ENCODE data around the gene MORC3.
"Not testable (repeated sequence)": the region's sequence is repeated elsewhere in the genome, so short reads cannot be mapped to it uniquely, and the experiment has no call there.

MORC3 gene

GRCh38 chr21:36306872-36307534, 13.0 kb upstream of the MORC3 start:
- no peaks in the 10 kb centered on the region for H3K27me3 ChIP-seq (ENCODE audit: control insufficient read depth, insufficient read depth, low read length)

DNA sequence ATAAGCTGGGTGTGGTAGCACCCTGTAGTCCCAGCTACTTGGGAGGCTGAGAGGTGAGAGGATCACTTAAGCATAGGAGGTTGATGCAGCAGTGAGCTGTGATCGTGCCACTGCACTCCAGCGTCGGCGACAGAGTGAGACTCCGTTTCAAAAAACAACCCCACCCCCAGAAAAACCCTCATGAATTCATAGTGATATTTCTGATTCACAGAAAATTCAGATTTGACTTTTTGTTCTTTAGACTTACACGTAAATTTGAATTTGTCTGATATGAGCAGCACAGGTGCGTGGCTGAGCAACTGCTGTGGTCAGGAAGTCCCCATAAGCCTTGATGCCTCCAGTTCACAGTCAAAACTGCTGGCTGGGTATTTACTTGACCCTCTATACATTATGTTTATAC, 10.0 kb upstream of the MORC3 start:
- Histone ChIP-seq H3K9ac (ENCODE audit: low read depth, low read length) (no peak overlapping the region), H3K36me3 (ENCODE audit: control insufficient read depth, insufficient read depth, low read length) (no peaks in the 10 kb centered on the region), H3K27ac (ENCODE audit: low read depth, low read length) (no peak overlapping the region), H3K27me3 (ENCODE audit: control insufficient read depth, insufficient read depth, low read length) (no peaks in the 10 kb centered on the region), H3K4me1 (ENCODE audit: control insufficient read depth, insufficient read depth, low read length) (no peaks in the 10 kb centered on the region), H3K4me3 (ENCODE audit: low read depth, low read length) (no peak overlapping the region), H3K9me3 (ENCODE audit: control insufficient read depth, insufficient read depth, low read length) (0 out of 2 replicates have a peak, but pooled peaks cover 3% of the 10 kb centered on the region)

More at GRCh38 chr21:36306872-36307534, 13.0 kb upstream of the MORC3 start:
- H3K4me3 ChIP-seq (ENCODE audit: low read depth, low read length): no peak overlapping the region
- H3K9ac ChIP-seq (ENCODE audit: low read depth, low read length): no peak overlapping the region
- H3K4me1 ChIP-seq (ENCODE audit: control insufficient read depth, insufficient read depth, low read length): no peaks in the 10 kb centered on the region
- H3K27ac ChIP-seq (ENCODE audit: low read depth, low read length): peak overlapping the region; percentile 85
- H3K9me3 ChIP-seq (ENCODE audit: control insufficient read depth, insufficient read depth, low read length): 0 out of 2 replicates have a peak, but pooled peaks cover 3% of the 10 kb centered on the region
- no peaks in the 10 kb centered on the region for H3K36me3 ChIP-seq (ENCODE audit: control insufficient read depth, insufficient read depth, low read length)

DNA sequence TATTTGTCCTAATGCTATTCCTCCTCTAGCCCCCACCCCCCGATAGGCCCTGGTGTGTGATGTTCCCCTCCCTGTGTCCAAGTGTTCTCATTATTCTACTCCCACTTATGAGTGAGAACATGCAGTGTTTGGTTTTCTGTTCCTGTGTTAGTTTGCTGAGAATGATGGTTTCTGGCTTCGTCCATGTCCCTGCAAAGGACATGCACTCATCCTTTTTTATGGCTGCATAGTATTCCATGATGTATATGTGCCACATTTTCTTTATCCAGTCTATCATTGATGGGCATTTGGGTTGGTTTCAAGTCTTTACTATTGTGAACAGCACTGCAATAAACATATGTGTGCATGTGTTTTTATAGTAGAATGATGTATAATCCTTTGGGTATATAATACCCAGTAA, 6.6 kb upstream of the MORC3 start:
- H3K27me3 ChIP-seq (ENCODE audit: control insufficient read depth, insufficient read depth, low read length); H3K36me3 ChIP-seq (ENCODE audit: control insufficient read depth, insufficient read depth, low read length); H3K4me3 ChIP-seq (ENCODE audit: low read depth, low read length); H3K4me1 ChIP-seq (ENCODE audit: control insufficient read depth, insufficient read depth, low read length); H3K9me3 ChIP-seq (ENCODE audit: control insufficient read depth, insufficient read depth, low read length); H3K9ac ChIP-seq (ENCODE audit: low read depth, low read length); H3K27ac ChIP-seq (ENCODE audit: low read depth, low read length): not testable (repeated sequence)

- not testable (repeated sequence) for H3K9me3 ChIP-seq (ENCODE audit: control insufficient read depth, insufficient read depth, low read length); H3K27me3 ChIP-seq (ENCODE audit: control insufficient read depth, insufficient read depth, low read length); H3K27ac ChIP-seq (ENCODE audit: low read depth, low read length); H3K4me3 ChIP-seq (ENCODE audit: low read depth, low read length); H3K9ac ChIP-seq (ENCODE audit: low read depth, low read length); H3K4me1 ChIP-seq (ENCODE audit: control insufficient read depth, insufficient read depth, low read length); H3K36me3 ChIP-seq (ENCODE audit: control insufficient read depth, insufficient read depth, low read length)
Measured at GRCh38 chr21:36316045-36316444, 4.0 kb upstream of the MORC3 start.

DNA sequence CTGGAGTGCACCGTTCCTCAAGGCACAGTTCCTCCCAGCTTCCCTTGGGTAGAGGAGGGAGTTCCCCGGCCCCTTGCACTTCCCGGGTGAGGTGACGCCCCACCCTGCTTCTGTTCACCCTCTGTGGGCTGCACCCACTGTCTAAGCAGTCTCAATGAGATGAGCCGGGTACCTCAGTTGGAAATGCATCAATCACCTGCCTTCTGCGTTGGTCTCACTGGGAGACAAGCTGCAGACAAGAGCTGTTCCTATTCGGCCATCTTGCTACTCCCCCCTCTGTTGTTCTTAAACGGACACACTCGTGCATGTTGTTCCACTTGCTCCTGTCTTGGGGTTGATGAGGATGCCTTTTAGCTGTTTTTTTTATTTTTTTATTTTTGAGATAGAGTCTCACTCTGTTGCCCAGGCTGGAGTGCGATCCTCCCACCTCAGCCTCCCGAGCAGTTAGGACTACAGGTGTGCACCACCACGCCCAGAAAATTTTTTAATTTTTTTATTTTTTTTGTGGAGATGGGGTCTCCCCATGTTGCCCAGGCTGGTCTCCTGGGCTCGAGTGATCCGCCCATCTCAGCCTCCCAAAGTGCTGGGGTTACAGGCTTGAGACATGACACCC, 3.0 kb upstream of the MORC3 start:
- no peak overlapping the region for H3K27ac ChIP-seq (ENCODE audit: low read depth, low read length)
- no peaks in the 10 kb centered on the region for H3K9me3 ChIP-seq (ENCODE audit: control insufficient read depth, insufficient read depth, low read length)
- no peak overlapping the region for H3K4me3 ChIP-seq (ENCODE audit: low read depth, low read length)
- no peaks in the 10 kb centered on the region for H3K27me3 ChIP-seq (ENCODE audit: control insufficient read depth, insufficient read depth, low read length)
- H3K36me3 ChIP-seq (ENCODE audit: control insufficient read depth, insufficient read depth, low read length): no peaks in the 10 kb centered on the region
- H3K4me1 ChIP-seq (ENCODE audit: control insufficient read depth, insufficient read depth, low read length): peaks cover 7% of the 10 kb centered on the region
- H3K9ac ChIP-seq (ENCODE audit: low read depth, low read length): no peak overlapping the region

DNA sequence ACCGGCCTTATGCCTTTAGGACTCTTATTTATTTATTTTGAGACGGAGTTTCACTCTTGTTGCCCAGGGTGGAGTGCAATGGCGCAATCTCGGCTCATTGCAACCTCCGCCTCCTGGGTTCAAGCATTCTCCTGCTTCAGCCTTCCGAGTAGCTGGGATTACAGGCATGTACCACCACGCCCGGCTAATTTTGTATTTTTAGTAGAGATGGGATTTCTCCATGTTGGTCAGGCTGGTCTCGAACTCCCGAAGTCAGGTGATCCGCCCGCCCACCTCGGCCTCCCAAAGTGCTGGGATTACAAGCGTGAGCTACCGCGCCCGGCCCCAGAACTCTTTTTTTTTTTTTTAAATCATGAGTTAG, 611 bp upstream of the MORC3 start:
- Histone ChIP-seq H3K4me3 (ENCODE audit: low read depth, low read length) (peak overlapping the region; percentile 95), H3K27ac (ENCODE audit: low read depth, low read length) (peak overlapping the region; percentile 96), H3K9ac (ENCODE audit: low read depth, low read length) (peak overlapping the region; percentile 39)
- not testable (repeated sequence) for H3K36me3 ChIP-seq (ENCODE audit: control insufficient read depth, insufficient read depth, low read length); H3K27me3 ChIP-seq (ENCODE audit: control insufficient read depth, insufficient read depth, low read length); H3K9me3 ChIP-seq (ENCODE audit: control insufficient read depth, insufficient read depth, low read length); H3K4me1 ChIP-seq (ENCODE audit: control insufficient read depth, insufficient read depth, low read length)

DNA sequence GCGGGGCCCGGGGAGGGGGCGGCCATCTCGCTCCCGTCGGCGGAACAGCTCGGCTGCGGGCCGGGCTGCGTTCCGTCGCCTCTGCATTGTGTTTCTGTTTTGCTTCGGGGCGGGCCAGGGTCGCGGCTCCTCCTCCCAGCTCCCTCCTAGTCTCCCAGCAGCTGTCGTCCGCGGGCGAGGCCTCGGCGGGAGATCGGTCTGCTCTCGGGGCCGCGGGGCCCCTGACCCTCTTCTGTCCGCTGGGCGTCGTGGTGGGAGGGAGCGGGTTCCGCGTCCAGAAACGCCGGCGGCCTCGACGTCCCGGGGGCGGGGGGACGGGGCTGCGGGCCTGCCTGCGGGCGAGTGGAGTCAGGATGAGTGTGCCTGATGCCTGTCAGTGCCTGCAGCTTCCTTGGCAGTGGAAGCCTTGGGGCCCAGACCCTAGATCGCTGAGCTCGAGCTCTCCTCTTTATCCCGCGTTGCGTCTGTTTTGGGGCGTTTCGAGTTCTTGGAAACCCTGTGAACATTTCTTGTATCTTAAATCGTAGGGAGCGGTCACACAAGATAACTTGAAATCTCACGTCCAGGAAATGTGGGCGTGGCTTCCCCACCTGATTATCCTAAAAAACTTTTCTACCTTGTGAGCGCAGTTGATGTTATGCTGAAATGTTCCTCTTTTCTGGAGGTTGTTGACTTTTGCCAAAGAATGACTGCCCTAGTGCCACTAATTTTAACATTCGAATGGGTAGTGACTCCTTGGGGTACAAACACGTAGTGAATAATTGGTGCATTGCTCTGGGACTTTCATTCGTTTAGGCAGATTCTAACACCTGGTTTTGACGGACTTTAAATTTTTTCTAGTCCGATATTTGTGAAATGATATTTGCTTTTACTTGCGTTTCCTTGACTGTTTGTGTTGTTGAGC, 676 bp downstream of the MORC3 start:
- peaks cover 17% of the 10 kb centered on the region; the same call in 1 of the 2 replicates for H3K36me3 ChIP-seq (ENCODE audit: control insufficient read depth, insufficient read depth, low read length)
- H3K9ac ChIP-seq (ENCODE audit: low read depth, low read length): peak overlapping the region; percentile 66
- H3K27ac ChIP-seq (ENCODE audit: low read depth, low read length): peak overlapping the region; percentile 96
- peaks cover 7% of the 10 kb centered on the region for H3K4me1 ChIP-seq (ENCODE audit: control insufficient read depth, insufficient read depth, low read length)
- no peaks in the 10 kb centered on the region for H3K27me3 ChIP-seq (ENCODE audit: control insufficient read depth, insufficient read depth, low read length)
- peak overlapping the region; percentile 95 for H3K4me3 ChIP-seq (ENCODE audit: low read depth, low read length)
- no peaks in the 10 kb centered on the region for H3K9me3 ChIP-seq (ENCODE audit: control insufficient read depth, insufficient read depth, low read length)

DNA sequence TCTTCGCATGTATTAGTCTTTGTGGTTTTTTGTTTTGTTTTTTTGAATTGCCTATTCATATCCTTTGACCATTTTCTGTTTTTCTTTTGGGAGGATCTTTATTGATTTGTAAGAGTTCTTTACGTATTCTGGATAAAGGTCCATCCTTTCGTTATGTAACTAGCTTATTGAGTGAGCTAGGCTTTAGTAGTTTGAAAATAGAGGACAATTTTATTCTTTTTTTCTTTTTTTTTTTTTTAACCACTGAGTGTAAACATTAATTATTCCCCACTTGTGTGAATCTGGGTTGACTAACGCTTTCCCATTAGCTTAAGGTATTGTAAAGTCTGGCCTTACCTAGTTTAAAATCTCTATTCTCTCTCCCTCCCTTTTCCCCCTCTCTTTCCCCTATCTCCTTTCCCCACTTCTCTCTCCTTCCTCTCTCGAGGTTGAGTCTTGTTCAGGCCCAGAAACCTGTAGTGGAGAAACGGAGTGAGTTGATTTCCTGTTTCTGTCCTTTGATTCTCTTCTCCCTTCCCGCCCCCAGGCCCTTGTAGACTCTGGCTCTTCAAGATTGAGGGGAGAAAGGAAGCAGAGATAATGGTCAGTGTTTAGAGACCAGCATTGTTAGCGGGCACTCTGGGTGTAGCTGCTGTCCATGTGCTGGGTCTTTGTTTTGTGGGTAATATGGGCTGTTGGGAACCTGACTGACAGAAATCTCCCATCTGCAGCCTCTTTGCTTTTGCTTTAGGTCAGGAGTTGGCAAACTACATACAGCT, 1.5 kb downstream of the MORC3 start:
- Histone ChIP-seq H3K27me3 (ENCODE audit: control insufficient read depth, insufficient read depth, low read length) (no peaks in the 10 kb centered on the region), H3K4me3 (ENCODE audit: low read depth, low read length) (peak overlapping the region; percentile 95), H3K9me3 (ENCODE audit: control insufficient read depth, insufficient read depth, low read length) (no peaks in the 10 kb centered on the region), H3K9ac (ENCODE audit: low read depth, low read length) (peak overlapping the region; percentile 66), H3K4me1 (ENCODE audit: control insufficient read depth, insufficient read depth, low read length) (peaks cover 7% of the 10 kb centered on the region), H3K27ac (ENCODE audit: low read depth, low read length) (peak overlapping the region; percentile 96), H3K36me3 (ENCODE audit: control insufficient read depth, insufficient read depth, low read length) (peaks cover 17% of the 10 kb centered on the region; the same call in 1 of the 2 replicates)

DNA sequence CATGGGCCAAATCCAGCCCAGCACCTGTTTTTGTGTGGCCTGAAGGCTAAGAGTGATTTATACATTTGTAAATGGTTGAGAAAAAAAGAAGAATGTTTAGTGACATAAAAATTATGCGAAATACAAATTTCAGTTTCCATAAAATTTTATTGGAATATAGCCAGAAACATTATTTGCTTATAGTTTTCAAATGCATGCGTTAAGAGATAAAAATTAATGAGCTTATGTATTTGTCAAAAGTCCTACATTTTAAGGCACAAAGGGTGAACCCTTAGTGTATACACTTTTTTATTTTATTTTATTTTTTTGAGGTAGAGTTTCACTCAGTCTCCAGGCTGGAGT, 2.1 kb downstream of the MORC3 start:
- Histone ChIP-seq H3K27ac (ENCODE audit: low read depth, low read length) (peak overlapping the region; percentile 96), H3K36me3 (ENCODE audit: control insufficient read depth, insufficient read depth, low read length) (peaks cover 17% of the 10 kb centered on the region; the same call in 1 of the 2 replicates), H3K4me3 (ENCODE audit: low read depth, low read length) (peak overlapping the region; percentile 95), H3K4me1 (ENCODE audit: control insufficient read depth, insufficient read depth, low read length) (peaks cover 7% of the 10 kb centered on the region), H3K27me3 (ENCODE audit: control insufficient read depth, insufficient read depth, low read length) (no peaks in the 10 kb centered on the region), H3K9me3 (ENCODE audit: control insufficient read depth, insufficient read depth, low read length) (no peaks in the 10 kb centered on the region), H3K9ac (ENCODE audit: low read depth, low read length) (peak overlapping the region; percentile 66; the same call in 1 of the 2 replicates)

- no peak overlapping the region for H3K27ac ChIP-seq (ENCODE audit: low read depth, low read length)
- no peaks in the 10 kb centered on the region for H3K9me3 ChIP-seq (ENCODE audit: control insufficient read depth, insufficient read depth, low read length)
- H3K9ac ChIP-seq (ENCODE audit: low read depth, low read length): no peak overlapping the region
- no peak overlapping the region for H3K4me3 ChIP-seq (ENCODE audit: low read depth, low read length)
- H3K4me1 ChIP-seq (ENCODE audit: control insufficient read depth, insufficient read depth, low read length): peaks cover 7% of the 10 kb centered on the region
- H3K27me3 ChIP-seq (ENCODE audit: control insufficient read depth, insufficient read depth, low read length): no peaks in the 10 kb centered on the region
- peaks cover 17% of the 10 kb centered on the region; the same call in 1 of the 2 replicates for H3K36me3 ChIP-seq (ENCODE audit: control insufficient read depth, insufficient read depth, low read length)
Measured at GRCh38 chr21:36323032-36323431, 3.0 kb downstream of the MORC3 start.
